Lower leg skin (tissue), 4 donors: ENCODE results near the gene CDHR3. TPM values are rescaled to one million over a fixed set of nuclear protein-coding genes. Genes with fewer than 3 reads are reported as not detected.

Experiments
- DNase-seq, 2 donors: peaks; one replicate each; pipeline ENCODE4 v3.0.0-alpha.2; 2019; ENCODE audit warnings: low spot score in 2 of 2
- H3K4me3 ChIP-seq: fragments of 200-600 bp; sonication (generic); 2 replicates; pipeline ENCODE4 v1.5.1; 2017; ENCODE audit warnings: mild to moderate bottlenecking, low read depth; ENCODE audit not compliant: poor library complexity, severe bottlenecking
- CTCF ChIP-seq, 3 donors: fragments of 450-650 bp; IDR thresholded peaks; one replicate each; pipeline ENCODE4 v1.5.1; 2016; ENCODE audit warnings: antibody characterized with exemption in 3 of 3, mild to moderate bottlenecking in 3 of 3, moderate library complexity in 2 of 3
- POLR2A ChIP-seq, 2 donors: fragments of 450-650 bp; IDR thresholded peaks; one replicate each; pipeline ENCODE4 v1.6.1; 2016 to 2017; ENCODE audit warnings: antibody characterized with exemption in 2 of 2, mild to moderate bottlenecking in 1 of 2, moderate library complexity in 1 of 2
- WGBS, 2 donors: methylation state at CpG; one replicate each; pipeline ENCODE4 v1.1.5; 2018; 5-methylcytosine and 5-hydroxymethylcytosine counted together
- intact Hi-C: fragments of 100-400 bp; cut with DNase I; formaldehyde crosslinking; loops from one replicate; pipeline ENCODE4 v1.15.0; 2023; ENCODE audit warnings: low total_unique reads
- total RNA-seq, 4 donors: library from RNA; depleted of rRNA; stranded (reverse); fragments of >200 nt; gene quantifications; one replicate each; pipeline ENCODE4 v1.1.0, GENCODE V29; 2016

CDHR3 gene
- total RNA-seq, 4 donors from 2014 or later, result 2.4 to 4.2 (median 3.3) TPM; not detected in 1

- no peak for TF ChIP-seq CTCF (IDR thresholded peaks at IDR 0.05)
- no peak for TF ChIP-seq POLR2A (IDR thresholded peaks at IDR 0.05)
- WGBS, 2 donors, result 72 to 82% methylated on average over 13 of the region's 13 CpGs
- intact Hi-C loops, result loop anchor here (5.0 kb wide), 2 partner anchors 282 to 387 kb away; no protein-coding TSS in a partner anchor
- H3K4me3 ChIP-seq, result no peak overlapping the region
- no peak for DNase-seq
Measured at GRCh38 chr7:106039486-106040060, 76.5 kb downstream of the CDHR3 start.

- no peak for DNase-seq
- WGBS, 2 donors, result 45 to 46% methylated on average over 6 of the region's 6 CpGs
- intact Hi-C loops, result loop anchor here (5.0 kb wide), 2 partner anchors 284 to 389 kb away; no protein-coding TSS in a partner anchor
Measured at GRCh38 chr7:106041140-106041717, 78.2 kb downstream of the CDHR3 start.

GRCh38 chr7:106042196-106042611 is 79.1 kb downstream of the CDHR3 start:
- WGBS, 2 donors, result 84 to 85% methylated on average over 4 of the region's 4 CpGs
- no peak overlapping the region for H3K4me3 ChIP-seq
- intact Hi-C loops, result loop anchor here (5.0 kb wide), 2 partner anchors 285 to 390 kb away; no protein-coding TSS in a partner anchor
- TF ChIP-seq POLR2A (IDR thresholded peaks at IDR 0.05) (no peak), CTCF (IDR thresholded peaks at IDR 0.05) (no peak)
- DNase-seq, result no peak

More at GRCh38 chr7:106041140-106041717, 78.2 kb downstream of the CDHR3 start:
- H3K4me3 ChIP-seq, result no peak overlapping the region
- no peak for TF ChIP-seq CTCF (IDR thresholded peaks at IDR 0.05)
- no peak for TF ChIP-seq POLR2A (IDR thresholded peaks at IDR 0.05)

GRCh38 chr7:106045139-106045538 is 82.1 kb downstream of the CDHR3 start:
- no peak for DNase-seq
- H3K4me3 ChIP-seq, result no peak overlapping the region
- WGBS, 2 donors, result 77 to 85% methylated on average over 2 of the region's 2 CpGs
- TF ChIP-seq POLR2A (IDR thresholded peaks at IDR 0.05) (no peak), CTCF (IDR thresholded peaks at IDR 0.05) (no peak)
- intact Hi-C loops, result no loop called here

GRCh38 chr7:106045586-106045985 is 82.5 kb downstream of the CDHR3 start:
- 40 to 47% methylated on average over 1 of the region's 1 CpG for WGBS, 2 donors
- no peak for DNase-seq
- intact Hi-C loops, result no loop called here

More at GRCh38 chr7:106045586-106045985, 82.5 kb downstream of the CDHR3 start:
- H3K4me3 ChIP-seq, result no peak overlapping the region
- no peak for TF ChIP-seq POLR2A (IDR thresholded peaks at IDR 0.05)
- TF ChIP-seq CTCF (IDR thresholded peaks at IDR 0.05), result no peak
